Measurements from ENCODE around the gene CACNG1.
A peak's percentile ranks its signal among the peaks of the same experiment; 100 is the strongest.
"Not testable (repeated sequence)": the region's sequence is repeated elsewhere in the genome, so short reads cannot be mapped to it uniquely, and the experiment has no call there.

CACNG1 gene

GRCh38 chr17:67095803-67096202 lies 51.4 kb downstream of the CACNG1 start:
- DNase-seq (ENCODE audit: low read depth in 2 of 2) = peak; percentile 31 to 83
- H3K4me3 ChIP-seq (replicated peaks in 1 of 2; ENCODE audit: low read depth in 2 of 2, low read length in 2 of 2) = no peak overlapping the region
- TF ChIP-seq CTCF (IDR thresholded peaks at IDR 0.05; ENCODE audit: low read depth, low read length) = no peak

GRCh38 chr17:67096609-67097008 lies 52.3 kb downstream of the CACNG1 start:
- no peak for TF ChIP-seq CTCF (IDR thresholded peaks at IDR 0.05; ENCODE audit: low read depth, low read length)
- no peak overlapping the region for H3K4me3 ChIP-seq (replicated peaks in 1 of 2; ENCODE audit: low read depth in 2 of 2, low read length in 2 of 2)
- DNase-seq (ENCODE audit: low read depth in 2 of 2) = no peak

- H3K4me3 ChIP-seq (replicated peaks in 1 of 2; ENCODE audit: low read depth in 2 of 2, low read length in 2 of 2) = no peak overlapping the region
- TF ChIP-seq CTCF (IDR thresholded peaks at IDR 0.05; ENCODE audit: low read depth, low read length) = no peak
- no peak for DNase-seq (ENCODE audit: low read depth in 2 of 2)
Observed at GRCh38 chr17:67098006-67098405, 53.7 kb downstream of the CACNG1 start.

GRCh38 chr17:67104641-67105040 lies 60.3 kb downstream of the CACNG1 start:
- not testable (repeated sequence) for H3K4me3 ChIP-seq (replicated peaks in 1 of 2; ENCODE audit: low read depth in 2 of 2, low read length in 2 of 2); DNase-seq (ENCODE audit: low read depth in 2 of 2)

- TF ChIP-seq CTCF (IDR thresholded peaks at IDR 0.05; ENCODE audit: low read depth, low read length) = no peak
- H3K4me3 ChIP-seq (replicated peaks in 1 of 2; ENCODE audit: low read depth in 2 of 2, low read length in 2 of 2) = no peak overlapping the region
- peak; percentile 64 to 86 for DNase-seq (ENCODE audit: low read depth in 2 of 2)
Observed at GRCh38 chr17:67105213-67105612, 60.9 kb downstream of the CACNG1 start.

All from cardiac fibroblast (primary cell).